Omental fat pad (tissue), 4 donors: Measurements from ENCODE around the gene C1orf198. TPM values are rescaled to one million over a fixed set of nuclear protein-coding genes. Genes with fewer than 3 reads are reported as not detected.
A peak's percentile ranks its signal among the peaks of the same experiment; 100 is the strongest.

Source experiments
- ATAC-seq: fragments of 150-250 bp; one replicate; pipeline ENCODE4 v1.9.1; 2016; ENCODE audit warnings: mild to moderate bottlenecking, moderate library complexity; ENCODE audit not compliant: low FRiP score
- DNase-seq: peaks from one replicate; pipeline ENCODE4 v3.0.0-alpha.2; 2019; ENCODE audit warnings: low spot score
- CTCF ChIP-seq, 3 donors: fragments of 450-650 bp; IDR thresholded peaks; one replicate each; pipeline ENCODE4 v1.5.1; 2016 to 2017; ENCODE audit warnings: antibody characterized with exemption in 3 of 3, mild to moderate bottlenecking in 3 of 3, moderate library complexity in 2 of 3
- total RNA-seq, 4 donors: library from RNA; depleted of rRNA; stranded (reverse); fragments of >200 nt; gene quantifications; one replicate each; pipeline ENCODE4 v1.1.0, GENCODE V29; 2016

The C1orf198 gene
- total RNA-seq, 4 donors from 2014 or later, result 32.8 to 98.4 (median 63.2) TPM

GRCh38 chr1:230798491-230798890 is 69.8 kb downstream of the C1orf198 start:
- no peak for DNase-seq
- no peak for TF ChIP-seq CTCF (IDR thresholded peaks at IDR 0.05)
- no peak for ATAC-seq

- peak; percentile 81 for ATAC-seq
- TF ChIP-seq CTCF (IDR thresholded peaks at IDR 0.05), result peak in 1 of 3 donors; percentile 50
- no peak for DNase-seq
Measured at GRCh38 chr1:230797942-230798365, 70.4 kb downstream of the C1orf198 start.

GRCh38 chr1:230797376-230797920 is 70.9 kb downstream of the C1orf198 start:
- DNase-seq (no peak), ATAC-seq (no peak)
- TF ChIP-seq CTCF (IDR thresholded peaks at IDR 0.05), result no peak

GRCh38 chr1:230796626-230797025 is 71.7 kb downstream of the C1orf198 start:
- no peak for DNase-seq
- no peak for ATAC-seq
- TF ChIP-seq CTCF (IDR thresholded peaks at IDR 0.05), result no peak

- no peak for TF ChIP-seq CTCF (IDR thresholded peaks at IDR 0.05)
- ATAC-seq (no peak), DNase-seq (no peak)
Measured at GRCh38 chr1:230794871-230795605, 73.3 kb downstream of the C1orf198 start.

- TF ChIP-seq CTCF (IDR thresholded peaks at IDR 0.05), result no peak
- no peak for DNase-seq
- ATAC-seq, result no peak
Measured at GRCh38 chr1:230794431-230794830, 73.9 kb downstream of the C1orf198 start.

GRCh38 chr1:230793463-230793745 is 74.9 kb downstream of the C1orf198 start:
- DNase-seq, result no peak
- no peak for ATAC-seq
- TF ChIP-seq CTCF (IDR thresholded peaks at IDR 0.05), result no peak
